Stimulated activated CD8-positive, alpha-beta memory T cell treated with anti-CD3 and anti-CD28 coated beads, Interleukin-2, amount 100 ng/mL, for 1 hour (primary cell): Measurements from ENCODE around the gene JAM3.

Experiments used
- DNase-seq, 2 donors: peaks; one replicate each; pipeline ENCODE4 v3.0.0-alpha.2; 2020; ENCODE audit warnings: low read depth in 2 of 2

JAM3 gene

DNA sequence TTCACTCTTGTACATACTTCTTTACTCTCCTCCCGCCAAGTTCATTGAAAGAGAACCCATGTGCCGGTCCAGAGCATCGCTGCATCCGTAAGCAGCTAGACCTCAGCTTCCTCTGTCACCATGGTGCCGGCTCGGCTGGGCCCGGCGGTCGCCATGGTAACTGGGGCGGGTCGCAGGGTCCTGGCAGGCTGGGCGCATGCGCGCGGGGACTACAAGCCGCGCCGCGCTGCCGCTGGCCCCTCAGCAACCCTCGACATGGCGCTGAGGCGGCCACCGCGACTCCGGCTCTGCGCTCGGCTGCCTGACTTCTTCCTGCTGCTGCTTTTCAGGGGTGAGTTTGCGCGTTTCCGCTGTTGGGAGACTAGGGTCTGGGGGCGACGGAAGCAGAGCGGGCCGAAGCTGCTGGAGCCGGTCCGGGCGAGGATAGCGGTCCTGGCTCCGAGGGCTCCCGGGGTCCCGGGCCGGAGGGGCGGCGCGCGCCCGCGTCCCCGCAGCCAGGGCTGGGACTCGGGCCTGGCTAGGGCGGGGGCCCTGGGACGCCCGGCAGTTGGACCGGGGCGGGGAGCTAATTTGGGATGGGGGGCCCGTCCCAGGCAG lies at the start of gene JAM3:
JAM3 (plus strand) TSS at position 244 of the 597 bp plus-strand sequence; CDS start at position 256, 12 bp downstream.
- peak; percentile 94 to 95 for DNase-seq

DNA sequence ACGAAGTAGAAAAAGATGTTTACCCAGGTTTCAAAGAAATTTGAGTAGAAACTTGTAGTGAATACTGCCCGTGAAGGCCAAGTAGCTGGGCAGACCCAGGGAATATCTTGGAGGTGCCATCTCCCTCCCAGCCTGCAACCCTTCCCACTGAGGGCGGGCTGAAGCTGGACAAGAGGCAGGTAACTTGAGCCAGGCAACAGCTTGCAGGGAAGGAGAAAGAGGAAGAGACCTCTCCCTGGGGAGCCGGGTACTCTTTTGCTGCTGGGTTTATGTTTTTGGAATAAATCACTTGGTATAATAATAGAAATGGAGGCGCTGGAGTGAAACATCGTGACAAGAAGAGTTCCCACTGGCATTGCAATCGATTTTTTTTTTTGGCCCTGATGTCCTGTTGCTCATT lies 49.4 kb upstream of the JAM3 start:
- no peak for DNase-seq

DNA sequence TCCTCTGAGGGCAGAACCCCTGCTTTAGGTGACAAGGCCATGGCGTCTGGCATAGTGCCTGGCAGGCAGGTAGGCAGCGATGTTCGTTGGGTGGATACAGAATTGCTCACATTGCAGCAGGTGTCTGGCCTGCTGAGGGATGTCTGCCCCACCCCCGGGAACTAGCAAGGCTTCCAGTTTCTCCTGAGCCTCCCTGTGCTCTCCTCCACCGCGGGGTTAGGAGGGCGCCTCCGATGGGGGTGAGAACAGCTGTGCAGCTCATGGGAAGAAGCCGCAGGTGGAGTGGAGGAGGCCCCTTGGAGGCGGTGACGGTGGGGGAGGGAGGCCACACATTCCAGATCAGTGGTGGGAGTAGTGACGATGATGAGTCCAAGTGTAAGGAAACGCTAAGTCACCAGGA lies 48.3 kb upstream of the JAM3 start:
- no peak for DNase-seq

DNA sequence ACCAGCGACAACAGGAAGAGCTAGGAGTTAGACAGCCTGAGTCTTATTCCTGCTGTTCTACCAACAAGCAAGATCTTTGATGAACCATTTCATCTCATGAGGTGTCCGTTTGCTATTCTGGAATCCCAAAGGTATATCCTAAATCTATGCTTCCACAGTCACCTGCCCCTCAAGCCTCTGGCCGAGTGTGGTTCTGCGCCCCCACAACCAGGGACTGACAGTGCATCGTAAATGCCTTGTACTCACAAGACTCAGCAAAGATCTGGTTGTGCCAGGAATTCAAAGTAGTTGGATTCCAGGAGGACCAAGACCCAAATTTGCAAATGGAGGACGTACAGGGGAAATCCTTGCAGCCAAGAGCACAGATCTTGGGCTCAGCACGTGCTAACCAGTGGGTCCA lies 47.5 kb upstream of the JAM3 start:
- DNase-seq: no peak

DNA sequence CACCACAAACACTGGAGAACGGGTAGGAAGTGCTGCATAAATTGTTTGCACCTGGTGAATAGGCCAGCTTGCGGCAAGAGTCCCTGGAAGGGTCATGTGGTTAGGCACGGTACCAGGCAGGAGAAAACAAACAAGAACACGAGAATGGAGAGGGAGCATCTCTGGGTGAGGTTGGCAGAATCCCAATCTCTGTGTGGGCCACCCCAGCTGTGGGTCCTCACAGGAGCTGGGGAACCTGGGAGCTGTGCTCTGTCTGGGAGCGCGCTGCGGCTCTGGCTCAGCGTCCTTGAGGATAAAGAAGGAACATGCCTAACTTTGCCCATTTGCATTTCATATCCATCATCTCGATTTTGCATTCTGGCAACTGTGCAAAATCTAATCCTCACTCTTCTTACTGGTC lies 46.1 kb upstream of the JAM3 start:
- DNase-seq: no peak

DNA sequence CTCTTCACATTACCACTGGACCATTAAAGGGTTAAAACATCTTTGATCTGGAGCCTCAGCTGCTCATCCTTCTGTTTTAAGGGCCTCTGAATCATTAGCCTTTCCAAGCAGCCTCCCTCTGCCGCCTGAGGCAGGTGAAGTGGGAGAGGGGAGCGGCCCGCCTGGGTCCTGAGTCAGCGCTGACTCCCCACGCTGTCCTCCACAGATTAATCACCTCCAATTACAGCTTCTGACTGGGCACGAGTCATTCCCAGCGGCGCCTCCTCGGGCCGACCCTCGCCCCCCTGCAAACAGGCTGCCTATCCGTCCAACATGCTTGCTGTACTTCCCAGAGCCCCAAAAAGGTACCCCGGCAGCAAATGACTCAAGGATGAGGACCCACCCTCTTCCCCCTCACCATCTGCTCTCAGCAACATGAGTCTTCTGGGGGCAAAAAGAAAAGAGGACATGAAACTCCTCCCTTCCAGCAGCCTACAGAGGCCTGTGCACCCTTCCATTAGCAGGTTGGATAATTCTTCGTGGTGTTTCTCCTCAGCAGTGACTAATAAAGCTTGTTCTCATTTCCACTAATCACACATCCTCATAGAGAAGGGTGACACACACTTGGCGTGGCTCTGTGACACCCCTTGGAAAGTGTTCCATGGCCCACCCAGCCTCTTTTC lies 44.3 kb upstream of the JAM3 start:
- DNase-seq: no peak

DNA sequence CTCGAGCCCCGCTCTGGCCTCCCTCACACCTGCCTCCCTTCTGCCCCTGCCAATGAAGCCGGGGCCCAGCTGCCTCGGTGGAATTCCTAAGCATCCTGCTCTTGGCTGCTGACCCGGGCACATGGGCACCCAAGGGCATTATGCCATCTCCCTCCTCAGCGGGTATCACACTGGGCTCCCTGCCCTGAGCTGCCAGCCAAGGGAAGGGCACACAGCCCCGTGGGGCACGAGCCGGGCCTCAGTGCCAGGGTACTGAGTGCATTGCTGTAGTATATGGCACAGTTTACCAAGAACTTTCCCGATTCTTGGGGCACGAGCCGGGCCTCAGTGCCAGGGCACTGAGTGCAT lies 43.8 kb upstream of the JAM3 start:
- no peak for DNase-seq

DNA sequence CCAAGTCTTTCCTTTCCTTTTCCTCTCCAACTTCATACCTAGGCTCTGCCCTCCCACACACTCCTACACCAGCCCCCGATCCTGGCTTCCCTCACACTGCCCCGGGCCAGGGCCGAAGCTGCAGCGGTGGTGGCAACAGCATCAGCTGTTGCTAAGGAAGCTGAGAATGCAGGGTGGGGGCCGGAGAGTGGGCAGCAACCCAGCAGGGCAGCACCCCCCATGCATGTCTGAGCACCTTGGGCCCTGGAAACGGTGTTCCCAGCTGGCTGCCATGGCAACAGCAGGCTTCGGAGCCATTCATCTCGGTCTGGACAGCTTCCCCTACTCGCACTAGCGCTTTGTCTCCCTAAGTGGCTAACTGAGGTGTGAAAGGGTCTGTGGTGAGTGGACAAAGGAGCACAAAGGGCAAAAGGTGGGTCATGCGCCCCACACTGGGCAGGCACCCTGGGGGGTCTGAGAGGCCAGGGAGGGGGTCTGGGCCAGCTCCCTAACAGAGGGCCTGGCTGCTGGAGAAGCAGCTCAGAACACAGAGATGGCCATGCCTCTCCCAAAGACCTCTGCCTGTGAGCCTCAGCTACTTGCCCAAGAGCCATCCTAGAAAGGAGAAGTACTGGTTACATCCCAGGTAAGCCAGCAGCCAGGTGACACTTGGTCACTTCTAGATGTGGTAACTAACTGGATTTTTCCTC lies 42.1 kb upstream of the JAM3 start:
- DNase-seq: no peak

DNA sequence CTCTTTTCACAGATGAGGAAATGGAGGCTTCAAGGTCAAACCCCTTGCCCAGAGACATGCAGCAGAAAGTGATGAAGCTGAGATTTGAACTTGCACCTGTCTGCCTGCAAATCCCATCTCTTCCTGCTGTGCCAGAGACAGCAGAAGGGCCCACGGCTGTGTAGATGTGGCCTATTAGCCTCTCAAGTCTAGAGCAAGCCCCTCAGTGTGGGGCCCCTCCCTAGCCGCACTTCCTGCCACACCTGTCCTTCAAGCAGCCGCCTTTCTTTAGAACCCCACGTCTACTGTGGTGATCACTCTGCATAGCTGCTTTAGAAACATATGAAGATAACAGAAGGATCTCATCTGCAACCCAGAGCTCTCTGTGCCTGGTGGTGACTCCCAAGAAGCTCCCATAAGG lies 41.2 kb upstream of the JAM3 start:
- no peak for DNase-seq

DNA sequence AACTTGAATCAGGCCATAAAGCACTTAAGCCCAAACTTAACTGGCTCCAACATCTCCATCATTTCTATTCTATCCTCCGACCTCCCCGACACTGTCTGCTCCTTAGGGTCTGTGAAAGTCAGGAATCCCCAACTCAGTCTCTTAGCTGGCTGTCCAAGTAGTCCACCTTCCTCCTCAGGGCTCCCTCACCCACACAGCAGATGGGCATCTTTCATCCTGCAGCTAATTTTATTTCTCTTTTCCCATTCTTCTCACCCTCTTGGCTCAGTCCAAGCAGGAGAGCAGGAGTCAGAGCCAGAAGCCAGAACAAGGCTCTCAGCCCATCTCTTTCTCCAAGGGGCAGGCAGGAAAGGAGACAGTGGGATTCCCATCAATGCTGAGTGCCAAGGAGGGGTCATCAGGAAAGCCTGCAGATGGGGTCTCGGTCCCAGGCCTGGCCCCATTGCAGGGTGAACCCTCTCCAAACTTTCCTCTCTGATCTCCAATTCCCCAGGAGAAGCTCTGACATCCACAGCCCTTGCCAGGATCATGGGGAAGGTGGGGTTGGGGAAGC lies 40.4 kb upstream of the JAM3 start:
- no peak for DNase-seq

DNA sequence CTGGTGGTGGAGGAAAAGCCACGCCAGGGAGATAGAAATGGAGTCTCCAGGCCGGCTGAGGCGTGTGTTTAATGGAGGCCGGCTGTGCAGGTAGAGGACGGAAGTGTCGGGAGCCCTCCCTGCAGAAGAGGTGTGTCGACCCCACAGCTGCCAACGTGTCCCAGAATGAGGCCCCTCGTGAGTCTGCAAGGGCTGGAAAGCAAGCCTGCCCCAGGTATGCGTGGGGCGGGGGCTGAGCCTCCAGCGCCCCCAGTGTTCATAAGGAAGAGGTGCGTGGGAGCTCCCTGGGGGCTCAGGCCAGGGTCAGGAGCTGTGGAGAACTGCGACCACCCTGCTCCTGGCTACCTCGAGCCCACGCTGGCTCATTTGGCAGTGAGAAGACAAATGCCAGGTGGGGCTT lies 38.0 kb upstream of the JAM3 start:
- DNase-seq: no peak

DNA sequence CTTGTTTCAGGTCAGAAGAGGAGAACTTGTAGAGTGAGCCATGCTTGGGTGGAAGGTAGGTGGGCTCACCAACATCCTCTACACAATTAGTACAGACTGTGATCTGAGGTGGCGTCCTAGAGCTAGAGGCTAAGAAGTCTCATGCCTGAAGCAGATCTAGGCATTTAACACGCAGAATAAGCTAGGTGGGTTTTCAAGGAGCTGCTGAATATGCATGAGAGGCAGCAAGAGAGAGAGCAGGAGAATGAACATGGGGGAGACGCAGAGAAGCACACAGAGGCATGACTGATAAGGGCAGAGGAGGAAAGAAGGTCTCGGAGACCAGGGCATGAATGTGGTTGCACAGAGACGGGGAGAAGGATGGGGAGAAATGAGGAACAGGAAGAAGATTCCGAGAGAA lies 36.8 kb upstream of the JAM3 start:
- no peak for DNase-seq

DNA sequence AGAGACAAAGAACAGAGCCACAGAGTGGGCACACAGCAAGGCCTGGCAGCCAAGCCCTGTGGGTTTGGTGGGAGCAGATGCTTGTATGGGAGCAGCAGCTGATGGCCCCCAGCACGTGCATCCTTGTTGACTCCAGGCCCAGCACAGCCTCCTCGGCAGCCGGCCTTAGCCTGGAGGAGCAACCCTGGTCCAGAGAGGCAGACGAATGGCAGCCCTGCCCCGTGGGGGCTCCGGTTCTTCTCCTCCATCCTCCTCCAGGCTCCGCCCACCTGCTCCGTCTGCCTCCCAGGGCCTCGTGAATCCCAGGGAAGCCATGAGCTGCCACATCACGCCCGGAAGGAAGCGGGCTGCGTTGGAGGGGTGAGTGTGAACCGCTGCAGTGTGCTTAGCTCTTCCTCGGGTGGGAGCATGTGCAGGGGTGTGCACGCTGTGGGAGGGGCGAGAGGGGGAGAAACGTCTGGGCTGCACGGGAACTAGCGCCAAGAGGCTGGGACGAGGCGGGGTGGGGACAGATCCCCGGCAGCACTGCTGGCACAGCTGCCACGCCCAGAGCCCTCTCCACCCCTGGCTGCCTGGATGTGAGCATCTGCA lies 36.3 kb upstream of the JAM3 start:
- DNase-seq: no peak

DNA sequence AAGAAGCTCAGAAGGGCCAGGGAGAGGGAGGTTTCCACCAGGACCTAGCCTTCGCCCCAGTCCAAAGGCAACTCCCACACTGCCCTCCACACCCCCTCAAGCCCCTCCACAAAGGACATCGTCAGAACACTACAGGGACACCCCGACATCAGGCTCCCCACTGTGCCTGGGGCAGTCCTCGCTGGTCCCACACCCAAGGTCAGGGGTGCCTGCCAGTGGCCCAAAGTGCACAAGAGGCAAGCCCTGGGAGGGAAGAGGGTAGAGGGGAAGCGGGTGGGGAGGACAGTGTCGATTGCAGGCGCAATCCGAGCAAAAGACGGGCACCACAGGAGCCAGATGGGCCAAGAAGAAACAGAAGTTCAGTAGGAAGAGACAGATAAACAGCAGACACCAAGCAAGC lies 35.6 kb upstream of the JAM3 start:
- DNase-seq: no peak

DNA sequence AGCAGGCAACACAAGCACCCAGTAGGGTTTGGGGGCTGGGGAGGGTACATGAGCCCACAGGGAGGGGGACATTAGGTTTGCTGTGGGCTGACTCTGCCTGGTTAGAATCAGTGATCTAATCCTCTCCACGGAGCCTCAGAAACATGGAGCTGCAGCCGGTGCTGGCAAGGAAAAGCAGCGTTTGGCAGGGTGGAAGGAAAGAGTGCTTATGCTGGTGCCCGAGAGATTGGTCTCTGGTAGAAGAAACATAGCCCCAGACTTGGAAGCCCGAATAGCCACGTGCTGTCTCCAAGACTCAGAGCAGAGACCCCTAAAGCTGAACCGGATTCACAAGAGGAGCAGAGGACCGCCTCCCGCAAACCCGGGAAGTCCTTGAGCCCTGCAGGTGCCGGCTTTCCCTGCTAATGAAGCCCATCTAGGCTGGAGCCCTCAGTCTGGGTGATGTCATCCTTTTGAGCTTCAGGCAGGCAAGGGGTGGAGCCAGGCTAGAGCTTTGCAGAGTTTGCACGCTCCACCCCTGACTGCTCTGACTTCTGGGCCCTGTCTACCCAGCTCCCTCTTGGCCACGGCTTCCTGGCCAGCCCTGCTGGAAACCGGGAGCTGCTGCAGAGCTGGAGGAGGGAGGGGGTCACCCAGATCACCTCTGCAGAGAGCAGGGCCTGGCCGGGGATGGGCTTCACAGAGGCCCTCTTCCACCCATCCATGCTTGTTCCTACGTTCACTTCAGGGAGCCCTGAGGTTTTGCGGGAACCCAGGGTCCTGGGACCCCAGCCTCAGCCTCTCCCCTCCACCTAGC lies 35.0 kb upstream of the JAM3 start:
- DNase-seq: peak; percentile 21 to 48

DNA sequence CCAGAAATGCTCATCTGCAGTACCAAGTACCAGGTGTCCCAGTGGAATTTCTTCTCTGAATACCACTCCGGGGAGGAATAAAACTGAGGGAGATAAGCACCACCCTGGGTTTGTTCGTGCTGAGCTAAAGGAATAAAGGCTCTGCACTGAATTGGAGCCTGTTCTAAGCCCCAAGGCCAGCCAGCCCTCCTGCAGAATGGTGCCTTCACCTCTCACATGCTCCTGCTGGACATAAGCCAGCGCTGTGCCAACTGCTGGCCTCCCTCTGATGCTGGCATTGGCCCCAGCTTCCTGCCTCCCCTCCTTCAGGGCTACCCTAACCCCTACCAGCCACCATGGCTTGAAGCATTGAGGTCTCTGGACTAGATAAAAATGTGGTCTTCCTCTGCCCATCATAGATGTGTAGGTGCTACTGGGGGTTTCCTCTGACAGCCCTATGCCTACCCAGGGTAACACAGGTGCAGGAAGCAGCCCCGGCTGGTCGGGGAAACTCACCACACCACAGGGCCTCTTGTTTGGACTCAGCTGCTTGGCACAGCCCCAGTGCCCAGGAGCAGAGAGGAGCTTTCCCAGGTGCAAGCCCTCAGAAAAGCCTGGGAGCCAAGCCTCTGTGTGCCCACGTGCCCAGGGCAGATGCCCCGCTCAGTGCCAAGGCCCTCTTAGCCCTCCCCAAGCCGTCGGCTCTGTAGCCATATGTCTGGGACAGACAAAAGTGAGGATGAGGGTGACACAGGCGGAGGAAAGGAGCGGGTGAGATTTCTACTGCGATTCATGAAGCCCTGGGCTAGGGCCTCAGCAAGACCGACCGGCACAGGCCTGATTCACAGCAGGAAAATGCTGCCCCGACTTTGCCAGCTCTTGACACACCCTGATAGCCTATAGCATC lies 34.1 kb upstream of the JAM3 start:
- DNase-seq: no peak

DNA sequence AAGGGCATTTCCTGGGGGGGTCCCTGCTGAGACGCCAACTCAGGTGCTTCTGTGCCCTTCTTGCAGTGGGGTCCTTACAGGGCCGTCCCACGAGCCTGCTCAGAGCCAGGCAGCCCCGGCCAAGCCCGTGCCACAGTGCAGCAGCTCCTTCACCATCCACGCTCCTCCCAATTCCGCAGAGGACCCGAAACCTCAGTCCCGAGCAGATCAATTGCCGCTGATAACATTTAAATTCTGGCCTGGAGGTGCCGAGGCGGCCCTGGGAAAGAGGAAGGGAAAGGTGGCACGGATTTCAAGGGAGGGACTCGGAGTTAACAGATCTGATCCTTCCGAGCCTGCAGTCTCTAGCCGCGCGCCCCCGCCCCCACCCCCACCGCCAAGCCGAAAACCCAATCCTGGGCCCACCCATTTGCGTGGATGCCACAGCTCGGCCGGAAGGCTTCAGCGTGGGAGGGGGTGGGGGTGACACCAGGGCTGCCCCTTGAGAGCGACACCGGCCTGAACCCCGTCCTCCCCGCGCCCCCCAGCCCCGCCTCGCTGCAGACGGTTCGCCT lies 32.3 kb upstream of the JAM3 start:
- no peak for DNase-seq

DNA sequence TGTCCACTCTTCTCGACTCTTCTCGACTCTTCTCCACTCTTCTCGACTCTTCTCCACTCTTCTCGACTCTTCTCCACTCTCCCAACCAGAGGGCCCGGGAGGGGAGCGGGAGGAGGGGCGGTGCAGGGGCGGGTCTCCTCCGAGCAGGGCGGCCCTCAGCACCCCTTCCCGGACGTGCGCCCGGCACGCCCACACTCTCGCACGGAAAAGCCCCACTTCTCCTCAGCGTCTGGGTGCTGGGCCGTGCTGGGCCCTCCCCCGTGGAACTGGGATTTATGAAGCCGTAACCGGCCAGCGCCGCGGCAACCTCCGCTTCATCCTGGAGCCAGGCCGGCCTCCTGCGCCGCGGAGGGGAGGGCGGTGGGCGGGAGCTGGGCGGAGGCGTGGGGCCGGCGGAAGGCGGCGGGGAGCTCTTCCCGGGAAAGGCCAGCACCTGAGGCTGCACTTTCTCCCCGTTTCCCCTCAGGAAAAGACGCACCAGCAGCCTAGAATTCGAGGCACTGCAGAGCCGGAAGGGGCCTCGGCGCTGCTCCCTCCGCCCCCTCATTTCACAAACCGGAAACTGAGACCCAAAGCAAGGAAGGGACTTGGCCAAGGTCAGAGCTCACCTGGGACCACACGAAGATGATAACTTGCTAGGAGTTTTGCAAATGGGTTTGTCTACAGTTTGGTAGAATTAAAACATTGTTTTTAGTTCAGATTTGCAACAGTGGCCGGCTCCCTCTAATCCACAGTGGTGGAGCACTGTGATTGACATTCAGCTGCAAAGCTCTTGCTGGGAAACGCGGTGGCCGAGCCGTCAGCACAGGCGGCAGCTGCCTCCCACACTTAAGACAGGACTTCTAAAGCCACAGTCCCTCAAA lies 31.6 kb upstream of the JAM3 start:
- no peak for DNase-seq

DNA sequence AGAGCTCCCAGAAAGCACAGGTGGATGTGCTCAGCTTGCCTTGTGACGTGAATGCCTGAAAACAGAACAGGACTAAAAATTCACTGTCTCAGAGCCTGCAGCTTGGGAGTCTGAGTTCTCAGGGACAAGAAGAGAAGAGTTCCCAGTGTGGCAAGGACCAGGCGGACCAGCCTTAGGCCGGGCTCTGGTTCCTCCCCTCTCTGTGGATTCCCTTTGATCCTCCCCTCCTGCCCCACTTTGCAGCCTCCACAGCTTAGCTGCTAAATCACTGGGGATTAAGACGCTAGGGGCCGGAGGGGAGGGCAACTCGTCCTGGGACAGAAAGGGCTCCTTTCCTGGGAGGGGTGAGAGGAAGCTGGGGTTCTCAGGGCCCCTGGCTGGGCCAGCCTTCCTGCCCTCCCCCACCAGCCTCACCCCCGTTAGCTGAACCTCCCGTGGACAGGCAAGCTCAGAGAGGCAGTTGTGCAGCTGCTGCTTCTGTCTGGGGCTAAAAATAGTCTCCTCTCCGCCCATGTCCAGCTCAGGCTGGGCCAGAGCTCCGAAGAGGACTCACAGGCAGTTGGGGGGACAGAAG lies 29.9 kb upstream of the JAM3 start:
- DNase-seq: no peak
